HepG2 (cell line): ENCODE data around the gene AMZ2. TPM values are rescaled to one million over a fixed set of nuclear protein-coding genes. Genes with fewer than 3 reads are reported as not detected.

ENCODE experiments used
- ASH2L ChIP-seq: fragments of 300-600, 200-600 bp; sonication (generic); IDR thresholded peaks from 2 replicates; pipeline ENCODE4 v1.7.0; 2017; ENCODE audit warnings: low read depth, mild to moderate bottlenecking, moderate library complexity, mixed read lengths, low read length; ENCODE audit not compliant: insufficient read length
- ELF3 ChIP-seq: IDR thresholded peaks from 2 replicates; pipeline ENCODE4 v1.6.1; 2016; ENCODE audit warnings: missing genetic modification reagents, missing compliant biosample characterization
- HNF4A ChIP-seq: sonication (generic); formaldehyde crosslinking; IDR thresholded peaks from 2 replicates; pipeline ENCODE4 v1.4.0; 2020; ENCODE audit warnings: missing genetic modification reagents
- HNRNPLL ChIP-seq: fragments of 200-400 bp; formaldehyde crosslinking; IDR thresholded peaks from 2 replicates; pipeline ENCODE4 v1.6.1; 2017; ENCODE audit warnings: mild to moderate bottlenecking, low read depth, low read length; ENCODE audit not compliant: poor library complexity, severe bottlenecking
- HNRNPUL1 ChIP-seq: fragments of 200-400 bp; formaldehyde crosslinking; IDR thresholded peaks from 2 replicates; pipeline ENCODE4 v1.6.1; 2017; ENCODE audit warnings: low read depth, mild to moderate bottlenecking, low read length, moderate library complexity
- JUNB ChIP-seq: sonication (generic); formaldehyde crosslinking; IDR thresholded peaks from 2 replicates; pipeline ENCODE4 v1.8.0; 2022; ENCODE audit warnings: missing genetic modification reagents, mild to moderate bottlenecking, borderline replicate concordance
- MXI1 ChIP-seq: IDR thresholded peaks from 3 replicates; pipeline ENCODE4 v1.6.1; 2012; ENCODE audit warnings: low read depth, low read length, inconsistent platforms, borderline replicate concordance
- NONO ChIP-seq, 2 experiments: fragments of 450-650 bp in 1 of 2; sonication (generic) in 1 of 2; formaldehyde crosslinking in 1 of 2; IDR thresholded peaks in 1 of 2; conservative IDR thresholded peaks in 1 of 2; 2 replicates each; pipeline versions ENCODE4 v1.6.1 to v1.8.0; 2017 to 2022; ENCODE audit warnings: mild to moderate bottlenecking in 1 of 2, missing genetic modification reagents in 1 of 2, moderate library complexity in 1 of 2
- SSRP1 ChIP-seq: IDR thresholded peaks from 2 replicates; pipeline ENCODE4 v1.6.1; 2016; ENCODE audit warnings: control low read depth
- TCF7L2 ChIP-seq: IDR thresholded peaks from 2 replicates; pipeline ENCODE4 v1.6.1; 2011; ENCODE audit warnings: mild to moderate bottlenecking, low read depth, low read length, moderate library complexity
- ZBTB21 ChIP-seq: sonication (generic); formaldehyde crosslinking; IDR thresholded peaks from 2 replicates; pipeline ENCODE4 v1.4.0; 2020; ENCODE audit warnings: missing genetic modification reagents
- ZNF431 ChIP-seq: sonication (generic); formaldehyde crosslinking; IDR thresholded peaks from 2 replicates; pipeline ENCODE4 v1.9.0; 2022; ENCODE audit warnings: missing genetic modification reagents, low read depth, mild to moderate bottlenecking, borderline replicate concordance
- ZNF496 ChIP-seq: sonication (generic); formaldehyde crosslinking; IDR thresholded peaks from 2 replicates; pipeline ENCODE4 v1.8.1; 2023; ENCODE audit warnings: mild to moderate bottlenecking, moderate library complexity, missing genetic modification reagents; ENCODE audit not compliant: insufficient replicate concordance
- ZNF770 ChIP-seq: sonication (generic); formaldehyde crosslinking; IDR thresholded peaks from 2 replicates; pipeline ENCODE4 v1.5.0; 2020; ENCODE audit warnings: mild to moderate bottlenecking, missing genetic modification reagents
- polyA plus RNA-seq, 8 experiments: library from polyadenylated mRNA; depleted of rRNA in 3 of 8; stranded (reverse) in 7 of 8; unstranded in 1 of 8; fragments of >200 nt; fragmentation: Illumina TruSeq in 4 of 8; extraction: Trizol in 4 of 8; gene quantifications; 2 replicates each; pipeline versions ENCODE4 v1.2.1 to v1.2.3, GENCODE V29; 2011 to 2016; ENCODE audit warnings: low read depth in 4 of 8, missing spikeins in 1 of 8, mixed read lengths in 1 of 8; ENCODE audit not compliant: insufficient read depth in 1 of 8
- total RNA-seq, 5 experiments: library from RNA; depleted of rRNA; stranded (reverse); fragments of >200 nt; fragmentation: Illumina TruSeq; extraction: Trizol; gene quantifications; 2 replicates each; pipeline ENCODE4 v1.2.3, GENCODE V29; 2016; ENCODE audit warnings: low read depth in 1 of 5
- TF ChIP-seq, protein P1 (sequence below): sonication (generic); formaldehyde crosslinking; IDR thresholded peaks from 2 replicates; pipeline ENCODE4 v1.4.0; 2020; ENCODE audit warnings: missing genetic modification reagents, low read depth, mild to moderate bottlenecking, borderline replicate concordance
- TF ChIP-seq, protein P2 (sequence below): sonication (generic); formaldehyde crosslinking; IDR thresholded peaks from 2 replicates; pipeline ENCODE4 v1.5.0; 2020; ENCODE audit warnings: missing genetic modification reagents
- TF ChIP-seq, protein P3 (sequence below): sonication (generic); formaldehyde crosslinking; IDR thresholded peaks from 2 replicates; pipeline ENCODE4 v1.5.0; 2020; ENCODE audit warnings: missing genetic modification reagents, mild to moderate bottlenecking, borderline replicate concordance
- TF ChIP-seq, protein P4 (sequence below): sonication (generic); formaldehyde crosslinking; IDR thresholded peaks from 2 replicates; pipeline ENCODE4 v1.9.0; 2021; ENCODE audit warnings: mild to moderate bottlenecking, missing genetic modification reagents

Gene AMZ2
- total and polyA plus RNA-seq, 2 of the 13 experiments (the other 11 are each of a cell fraction or from before 2014, with no cell fraction given): 86.9 to 90.2 TPM

GRCh38 chr17:68205251-68205807, 42.5 kb upstream of the AMZ2 start (continued):
- TF ChIP-seq, protein P1, sequence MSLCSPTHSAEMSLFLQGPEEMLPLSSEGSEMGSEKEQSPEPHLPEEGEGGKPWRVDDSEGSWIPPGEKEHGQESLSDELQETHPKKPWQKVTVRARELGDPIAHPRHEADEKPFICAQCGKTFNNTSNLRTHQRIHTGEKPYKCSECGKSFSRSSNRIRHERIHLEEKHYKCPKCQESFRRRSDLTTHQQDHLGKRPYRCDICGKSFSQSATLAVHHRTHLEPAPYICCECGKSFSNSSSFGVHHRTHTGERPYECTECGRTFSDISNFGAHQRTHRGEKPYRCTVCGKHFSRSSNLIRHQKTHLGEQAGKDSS (CRISPR knock-in tag): peak; percentile 81; the same call in 1 of the 2 replicates
- no peak for TF ChIP-seq JUNB (CRISPR knock-in tag)
- no peak for TF ChIP-seq ZNF431 (CRISPR knock-in tag)
- TF ChIP-seq ELF3 (CRISPR knock-in tag): peak; percentile 76
- no peak for TF ChIP-seq SSRP1 (CRISPR knock-in tag)
- TF ChIP-seq, protein P2, sequence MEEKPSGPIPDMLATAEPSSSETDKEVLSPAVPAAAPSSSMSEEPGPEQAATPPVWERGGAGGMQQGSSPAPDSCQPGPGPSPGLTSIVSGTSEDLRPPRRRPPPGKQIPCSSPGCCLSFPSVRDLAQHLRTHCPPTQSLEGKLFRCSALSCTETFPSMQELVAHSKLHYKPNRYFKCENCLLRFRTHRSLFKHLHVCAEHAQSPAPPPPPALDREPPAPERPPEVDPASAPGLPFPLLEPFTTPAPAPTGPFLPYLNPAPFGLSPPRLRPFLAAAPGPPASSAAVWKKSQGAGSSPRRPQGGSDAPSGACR (CRISPR knock-in tag): no peak
- no peak for TF ChIP-seq TCF7L2
- no peak for TF ChIP-seq HNF4A
- TF ChIP-seq, protein P3, sequence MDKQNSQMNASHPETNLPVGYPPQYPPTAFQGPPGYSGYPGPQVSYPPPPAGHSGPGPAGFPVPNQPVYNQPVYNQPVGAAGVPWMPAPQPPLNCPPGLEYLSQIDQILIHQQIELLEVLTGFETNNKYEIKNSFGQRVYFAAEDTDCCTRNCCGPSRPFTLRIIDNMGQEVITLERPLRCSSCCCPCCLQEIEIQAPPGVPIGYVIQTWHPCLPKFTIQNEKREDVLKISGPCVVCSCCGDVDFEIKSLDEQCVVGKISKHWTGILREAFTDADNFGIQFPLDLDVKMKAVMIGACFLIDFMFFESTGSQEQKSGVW (CRISPR knock-in tag): no peak
- no peak for TF ChIP-seq NONO (IDR thresholded peaks at IDR 0.05)
- peak; percentile 84 for TF ChIP-seq NONO (CRISPR knock-in tag; conservative IDR thresholded peaks at IDR 0.05)
- TF ChIP-seq HNRNPLL: peak; percentile 77
- TF ChIP-seq ZNF496 (CRISPR knock-in tag): no peak
- no peak for TF ChIP-seq HNRNPUL1
- peak; percentile 81 for TF ChIP-seq ASH2L
- TF ChIP-seq, protein P4, sequence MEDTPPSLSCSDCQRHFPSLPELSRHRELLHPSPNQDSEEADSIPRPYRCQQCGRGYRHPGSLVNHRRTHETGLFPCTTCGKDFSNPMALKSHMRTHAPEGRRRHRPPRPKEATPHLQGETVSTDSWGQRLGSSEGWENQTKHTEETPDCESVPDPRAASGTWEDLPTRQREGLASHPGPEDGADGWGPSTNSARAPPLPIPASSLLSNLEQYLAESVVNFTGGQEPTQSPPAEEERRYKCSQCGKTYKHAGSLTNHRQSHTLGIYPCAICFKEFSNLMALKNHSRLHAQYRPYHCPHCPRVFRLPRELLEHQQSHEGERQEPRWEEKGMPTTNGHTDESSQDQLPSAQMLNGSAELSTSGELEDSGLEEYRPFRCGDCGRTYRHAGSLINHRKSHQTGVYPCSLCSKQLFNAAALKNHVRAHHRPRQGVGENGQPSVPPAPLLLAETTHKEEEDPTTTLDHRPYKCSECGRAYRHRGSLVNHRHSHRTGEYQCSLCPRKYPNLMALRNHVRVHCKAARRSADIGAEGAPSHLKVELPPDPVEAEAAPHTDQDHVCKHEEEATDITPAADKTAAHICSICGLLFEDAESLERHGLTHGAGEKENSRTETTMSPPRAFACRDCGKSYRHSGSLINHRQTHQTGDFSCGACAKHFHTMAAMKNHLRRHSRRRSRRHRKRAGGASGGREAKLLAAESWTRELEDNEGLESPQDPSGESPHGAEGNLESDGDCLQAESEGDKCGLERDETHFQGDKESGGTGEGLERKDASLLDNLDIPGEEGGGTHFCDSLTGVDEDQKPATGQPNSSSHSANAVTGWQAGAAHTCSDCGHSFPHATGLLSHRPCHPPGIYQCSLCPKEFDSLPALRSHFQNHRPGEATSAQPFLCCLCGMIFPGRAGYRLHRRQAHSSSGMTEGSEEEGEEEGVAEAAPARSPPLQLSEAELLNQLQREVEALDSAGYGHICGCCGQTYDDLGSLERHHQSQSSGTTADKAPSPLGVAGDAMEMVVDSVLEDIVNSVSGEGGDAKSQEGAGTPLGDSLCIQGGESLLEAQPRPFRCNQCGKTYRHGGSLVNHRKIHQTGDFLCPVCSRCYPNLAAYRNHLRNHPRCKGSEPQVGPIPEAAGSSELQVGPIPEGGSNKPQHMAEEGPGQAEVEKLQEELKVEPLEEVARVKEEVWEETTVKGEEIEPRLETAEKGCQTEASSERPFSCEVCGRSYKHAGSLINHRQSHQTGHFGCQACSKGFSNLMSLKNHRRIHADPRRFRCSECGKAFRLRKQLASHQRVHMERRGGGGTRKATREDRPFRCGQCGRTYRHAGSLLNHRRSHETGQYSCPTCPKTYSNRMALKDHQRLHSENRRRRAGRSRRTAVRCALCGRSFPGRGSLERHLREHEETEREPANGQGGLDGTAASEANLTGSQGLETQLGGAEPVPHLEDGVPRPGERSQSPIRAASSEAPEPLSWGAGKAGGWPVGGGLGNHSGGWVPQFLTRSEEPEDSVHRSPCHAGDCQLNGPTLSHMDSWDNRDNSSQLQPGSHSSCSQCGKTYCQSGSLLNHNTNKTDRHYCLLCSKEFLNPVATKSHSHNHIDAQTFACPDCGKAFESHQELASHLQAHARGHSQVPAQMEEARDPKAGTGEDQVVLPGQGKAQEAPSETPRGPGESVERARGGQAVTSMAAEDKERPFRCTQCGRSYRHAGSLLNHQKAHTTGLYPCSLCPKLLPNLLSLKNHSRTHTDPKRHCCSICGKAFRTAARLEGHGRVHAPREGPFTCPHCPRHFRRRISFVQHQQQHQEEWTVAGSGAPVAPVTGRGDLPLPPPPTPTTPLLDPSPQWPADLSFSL (CRISPR knock-in tag): no peak
- no peak for TF ChIP-seq ZBTB21
- no peak; the same call in 2 of the 3 replicates for TF ChIP-seq MXI1
- peak; percentile 64 for TF ChIP-seq ZNF770
